K562 (cell line): ENCODE data around the gene RNF152. TPM values are rescaled to one million over a fixed set of nuclear protein-coding genes. Genes with fewer than 3 reads are reported as not detected.

Source experiments
- ATAC-seq: fragments of 200-7000 bp; cut with Tn5 transposase; 3 replicates; pipeline ENCODE4 v1.9.1; 2020; ENCODE audit warnings: moderate library complexity
- BruUV-seq: library from RNA; stranded (reverse); fragments of 400-500 nt; replicated peaks from 2 replicates; lab custom pipeline; 2021; lab: Mats Ljungman, UMichigan
- CTCF ChIA-PET: fragments of 300-600 bp; formaldehyde crosslinking; extraction: SDS; loops from one replicate; lab custom pipeline; 2021; ENCODE audit warnings: low intra/inter-chr PET ratio; lab: Yijun Ruan, JAX
- POLR2A ChIA-PET: fragments of 300-600, 350-650 bp; sonication (Branson Sonifier 250); formaldehyde crosslinking; extraction: SDS; loops from one replicate; lab custom pipeline; 2021; ENCODE audit warnings: antibody characterized with exemption, inconsistent platforms; lab: Yijun Ruan, JAX
- DNase-seq, 4 experiments: peaks; one replicate each; pipeline versions ENCODE4 v3.0.0 to v3.0.0-alpha.2; 2011 to 2018; ENCODE audit warnings: low spot score in 3 of 4, mixed read lengths in 3 of 4; ENCODE audit errors: extremely low read depth in 1 of 4
- FAIRE-seq: peaks from 2 replicates; lab custom pipeline; 2011; peaks lifted over from hg19 to GRCh38; lab: Jason Lieb, UNC
- H2AFZ ChIP-seq: 2 replicates; pipeline ENCODE4 v1.6.0; 2011; ENCODE audit warnings: low read depth, low read length, control low read depth, inconsistent platforms
- H3K27ac ChIP-seq: fragments of 200-600 bp; 3 replicates; pipeline ENCODE4 v1.8.0; 2011; ENCODE audit warnings: low read depth, mild to moderate bottlenecking, control low read depth, inconsistent platforms, low read length, moderate library complexity, mixed read lengths; ENCODE audit errors: extremely low read depth
- H3K27me3 ChIP-seq, 2 experiments: fragments of 300-600 bp in 1 of 2; 2 replicates in 1 of 2; 3 replicates in 1 of 2; pipeline versions ENCODE4 v1.6.0 to v1.8.0; 2011; ENCODE audit warnings: inconsistent platforms in 2 of 2, low read length in 2 of 2, mild to moderate bottlenecking in 1 of 2, mixed read lengths in 1 of 2, moderate library complexity in 1 of 2; ENCODE audit not compliant: control insufficient read depth in 2 of 2, insufficient read depth in 2 of 2
- H3K36me3 ChIP-seq: fragments of 300-600 bp; 3 replicates; pipeline ENCODE4 v1.8.0; 2011; ENCODE audit warnings: mild to moderate bottlenecking, low read length, inconsistent platforms; ENCODE audit not compliant: control insufficient read depth, insufficient read depth
- H3K4me1 ChIP-seq, 2 experiments: fragments of 200-600 bp in 1 of 2; replicated peaks in 1 of 2; 2 replicates in 1 of 2; 3 replicates in 1 of 2; pipeline versions ENCODE4 v1.5.1 to v1.8.0; 2011; ENCODE audit warnings: inconsistent platforms in 2 of 2, low read length in 2 of 2, mild to moderate bottlenecking in 1 of 2, mixed read lengths in 1 of 2, moderate library complexity in 1 of 2; ENCODE audit not compliant: control insufficient read depth in 2 of 2, insufficient read depth in 2 of 2
- H3K4me2 ChIP-seq: 2 replicates; pipeline ENCODE4 v1.6.1; 2011; ENCODE audit warnings: low read length, control low read depth, inconsistent platforms, mixed read lengths; ENCODE audit not compliant: insufficient read depth
- H3K4me3 ChIP-seq: fragments of 200-600 bp; sonication (generic), shearing (Covaris generic); 2 replicates; pipeline ENCODE4 v1.5.1; 2016; ENCODE audit warnings: control low read depth, inconsistent platforms
- H3K79me2 ChIP-seq: fragments of 200-600 bp; 3 replicates; pipeline ENCODE4 v1.8.0; 2011; ENCODE audit warnings: low read length, inconsistent platforms; ENCODE audit not compliant: control insufficient read depth, insufficient read depth
- H3K9ac ChIP-seq, 2 experiments: 2 replicates each; pipeline versions ENCODE4 v1.6.0 to v1.6.1; 2011; ENCODE audit warnings: low read depth in 2 of 2, low read length in 2 of 2, control low read depth in 1 of 2, inconsistent platforms in 1 of 2, mild to moderate bottlenecking in 1 of 2, mixed read lengths in 1 of 2; ENCODE audit not compliant: insufficient read depth in 1 of 2
- H3K9me1 ChIP-seq: one replicate; pipeline ENCODE4 v1.6.0; 2011; ENCODE audit warnings: inconsistent platforms, mild to moderate bottlenecking, low read length, moderate library complexity; ENCODE audit not compliant: control insufficient read depth, insufficient read depth
- H3K9me3 ChIP-seq: replicated peaks from 2 replicates; pipeline ENCODE4 v1.5.1; 2011; ENCODE audit warnings: low read depth, low read length, inconsistent platforms; ENCODE audit not compliant: control insufficient read depth, insufficient read depth
- H4K20me1 ChIP-seq: replicated peaks from 2 replicates; pipeline ENCODE4 v1.6.1; 2011; ENCODE audit warnings: low read length, inconsistent platforms, mixed read lengths; ENCODE audit not compliant: control insufficient read depth, insufficient read depth
- ARID2 ChIP-seq: fragments of 450-650 bp; IDR thresholded peaks from 2 replicates; pipeline ENCODE4 v1.6.1; 2017; ENCODE audit warnings: antibody characterized with exemption, mild to moderate bottlenecking
- BMI1 ChIP-seq: fragments of 150-350 bp; IDR thresholded peaks from 2 replicates; pipeline ENCODE4 v1.6.1; 2014; ENCODE audit warnings: low read length
- ELF2 ChIP-seq: fragments of 250-450 bp; sonication (Bioruptor Pico); IDR thresholded peaks from 2 replicates; pipeline ENCODE4 v1.5.0; 2021; ENCODE audit warnings: mild to moderate bottlenecking
- ELF4 ChIP-seq: fragments of 450-650 bp; formaldehyde crosslinking; IDR thresholded peaks from 2 replicates; pipeline ENCODE4 v1.4.0; 2022; ENCODE audit warnings: missing genetic modification characterization
- GATAD2A ChIP-seq: fragments of 450-650 bp; IDR thresholded peaks from 2 replicates; pipeline ENCODE4 v1.6.1; 2017
- HSF4 ChIP-seq: fragments of 250-450 bp; sonication (Bioruptor Pico); IDR thresholded peaks from 2 replicates; pipeline ENCODE4 v2.1.2; 2022; ENCODE audit warnings: mild to moderate bottlenecking, moderate library complexity, borderline replicate concordance
- MCM7 ChIP-seq, 2 experiments: fragments of 450-650 bp; IDR thresholded peaks; 2 replicates each; pipeline ENCODE4 v1.6.1; 2016 to 2018
- NCOA6 ChIP-seq: fragments of 450-650 bp; IDR thresholded peaks from 2 replicates; pipeline ENCODE4 v1.6.1; 2017; ENCODE audit warnings: mild to moderate bottlenecking
- NFRKB ChIP-seq: fragments of 450-650 bp; IDR thresholded peaks from 2 replicates; pipeline ENCODE4 v1.6.1; 2016; ENCODE audit warnings: low read depth
- ZBTB2 ChIP-seq: fragments of 450-650 bp; IDR thresholded peaks from 2 replicates; pipeline ENCODE4 v1.6.1; 2016; ENCODE audit warnings: antibody characterized with exemption
- ZBTB7A ChIP-seq: IDR thresholded peaks from 2 replicates; pipeline ENCODE4 v1.6.1; 2011; ENCODE audit warnings: low read depth, mild to moderate bottlenecking, low read length, moderate library complexity, borderline replicate concordance; ENCODE audit not compliant: control insufficient read depth
- ZFP36 ChIP-seq: fragments of 150-350 bp; IDR thresholded peaks from 2 replicates; pipeline ENCODE4 v1.6.1; 2018; ENCODE audit warnings: low read length, low read depth; ENCODE audit not compliant: partially characterized antibody
- ZNF408 ChIP-seq: fragments of 250-450 bp; sonication (Bioruptor Pico); IDR thresholded peaks from 2 replicates; pipeline ENCODE4 v1.4.0; 2020; ENCODE audit warnings: low read depth, mild to moderate bottlenecking, moderate library complexity
- ZNF431 ChIP-seq: sonication (generic); formaldehyde crosslinking; IDR thresholded peaks from 2 replicates; pipeline ENCODE4 v1.8.0; 2022; ENCODE audit warnings: mild to moderate bottlenecking, missing genetic modification reagents
- ZNF764 ChIP-seq: fragments of 250-450 bp; sonication (Bioruptor Pico); IDR thresholded peaks from 2 replicates; pipeline ENCODE4 v1.4.0; 2020; ENCODE audit warnings: low read depth, mild to moderate bottlenecking, moderate library complexity
- WGBS: fragments of 100-300 bp; shearing (Covaris generic); methylation state at CpG from one replicate; pipeline ENCODE4 v1.1.6; 2016; ENCODE audit warnings: low coverage, mixed read lengths; ENCODE audit not compliant: insufficient coverage; ENCODE audit errors: missing lambda C conversion rate; 5-methylcytosine and 5-hydroxymethylcytosine counted together
- in situ Hi-C: fragments of 300-500 bp; cut with MboI; formaldehyde crosslinking; loops from 4 replicates; pipeline ENCODE4 v1.15.0; 2018; ENCODE audit warnings: inconsistent platforms, mixed read lengths
- intact Hi-C: fragments of 100-400 bp; cut with micrococcal nuclease; formaldehyde crosslinking; loops from 2 replicates; pipeline ENCODE4 v1.14.2; 2022
- polyA plus RNA-seq, 8 experiments: library from polyadenylated mRNA; depleted of rRNA in 4 of 8; stranded (reverse) in 5 of 8; unstranded in 3 of 8; fragments of >200 nt; fragmentation: Nextera tagmentation in 2 of 8; fragmentation: Illumina TruSeq in 1 of 8; extraction: Ambion mirVana in 2 of 8; extraction: Trizol in 1 of 8; gene quantifications; 2 replicates each; pipeline versions ENCODE4 v1.2.1 to v1.2.3, GENCODE V29; 2011 to 2014; ENCODE audit warnings: inconsistent platforms in 1 of 8, missing spikeins in 1 of 8
- total RNA-seq, 7 experiments: library from RNA; depleted of rRNA in 6 of 7; stranded (reverse); fragments of >200 nt in 6 of 7; fragmentation: Illumina TruSeq in 2 of 7; extraction: Trizol in 2 of 7; gene quantifications; 2 replicates each; pipeline versions ENCODE4 v1.2.1 to v1.2.3, GENCODE V29; 2011 to 2021; ENCODE audit warnings: low replicate concordance in 1 of 7
- TF ChIP-seq, protein P1 (sequence below): fragments of 250-450 bp; sonication (Bioruptor Pico); IDR thresholded peaks from 2 replicates; pipeline ENCODE4 v1.4.0; 2020; ENCODE audit warnings: mild to moderate bottlenecking, moderate library complexity, borderline replicate concordance
- TF ChIP-seq, protein P2 (sequence below): fragments of 250-450 bp; sonication (Bioruptor Pico); IDR thresholded peaks from 2 replicates; pipeline ENCODE4 v1.4.0; 2020; ENCODE audit warnings: mild to moderate bottlenecking, moderate library complexity

The RNF152 gene
- total and polyA plus RNA-seq, 9 of the 15 experiments (the other 6 are each of a cell fraction or from before 2014, with no cell fraction given), result 0.04 to 0.05 TPM; not detected in 7

DNA sequence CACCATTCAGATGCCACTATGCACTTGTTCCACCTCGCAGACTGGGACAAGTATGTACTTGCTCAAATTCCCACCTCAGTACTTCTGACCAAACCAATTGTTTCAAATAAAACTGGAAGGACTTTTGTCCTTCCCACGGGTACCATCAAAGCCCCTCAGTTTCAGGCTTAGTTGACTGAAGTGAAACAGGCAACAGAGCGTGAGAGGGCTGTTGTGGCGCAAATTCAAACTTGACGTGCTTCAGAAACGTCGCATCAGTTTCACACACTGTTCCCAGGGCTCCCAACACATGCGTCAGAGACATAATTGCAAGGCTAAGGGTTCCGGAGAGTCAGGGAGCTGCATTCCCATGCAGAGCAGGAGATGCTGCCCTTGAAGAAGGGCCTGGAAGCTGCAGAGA is 33.7 kb downstream of the RNF152 start (continued):
- TF ChIP-seq, protein P1, sequence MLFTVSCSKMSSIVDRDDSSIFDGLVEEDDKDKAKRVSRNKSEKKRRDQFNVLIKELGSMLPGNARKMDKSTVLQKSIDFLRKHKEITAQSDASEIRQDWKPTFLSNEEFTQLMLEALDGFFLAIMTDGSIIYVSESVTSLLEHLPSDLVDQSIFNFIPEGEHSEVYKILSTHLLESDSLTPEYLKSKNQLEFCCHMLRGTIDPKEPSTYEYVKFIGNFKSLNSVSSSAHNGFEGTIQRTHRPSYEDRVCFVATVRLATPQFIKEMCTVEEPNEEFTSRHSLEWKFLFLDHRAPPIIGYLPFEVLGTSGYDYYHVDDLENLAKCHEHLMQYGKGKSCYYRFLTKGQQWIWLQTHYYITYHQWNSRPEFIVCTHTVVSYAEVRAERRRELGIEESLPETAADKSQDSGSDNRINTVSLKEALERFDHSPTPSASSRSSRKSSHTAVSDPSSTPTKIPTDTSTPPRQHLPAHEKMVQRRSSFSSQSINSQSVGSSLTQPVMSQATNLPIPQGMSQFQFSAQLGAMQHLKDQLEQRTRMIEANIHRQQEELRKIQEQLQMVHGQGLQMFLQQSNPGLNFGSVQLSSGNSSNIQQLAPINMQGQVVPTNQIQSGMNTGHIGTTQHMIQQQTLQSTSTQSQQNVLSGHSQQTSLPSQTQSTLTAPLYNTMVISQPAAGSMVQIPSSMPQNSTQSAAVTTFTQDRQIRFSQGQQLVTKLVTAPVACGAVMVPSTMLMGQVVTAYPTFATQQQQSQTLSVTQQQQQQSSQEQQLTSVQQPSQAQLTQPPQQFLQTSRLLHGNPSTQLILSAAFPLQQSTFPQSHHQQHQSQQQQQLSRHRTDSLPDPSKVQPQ (CRISPR knock-in tag), result no peak
- TF ChIP-seq ZBTB7A, result no peak
- TF ChIP-seq ZNF408 (CRISPR knock-in tag), result no peak
- TF ChIP-seq MCM7 (IDR thresholded peaks at IDR 0.05), result no peak
- no peak for TF ChIP-seq ARID2

- no peaks in the 10 kb centered on the region for H3K4me1 ChIP-seq
- H3K9ac ChIP-seq, result no peak overlapping the region
- H3K9me3 ChIP-seq, result no peaks in the 10 kb centered on the region
- H3K79me2 ChIP-seq, result no peaks in the 10 kb centered on the region
- POLR2A ChIA-PET, result no interaction called here
- H3K9me1 ChIP-seq, result no peaks in the 10 kb centered on the region
- no peak overlapping the region for H3K27ac ChIP-seq
- DNase-seq, result no peak
- in situ Hi-C loops, result no loop called here
- CTCF ChIA-PET, result no interaction called here
- H3K4me2 ChIP-seq, result no peak overlapping the region
- H3K36me3 ChIP-seq, result no peaks in the 10 kb centered on the region
- no peak for FAIRE-seq
- no TSS peak for BruUV-seq
- 0% methylated on average over 4 of the region's 4 CpGs for WGBS
- no peak overlapping the region for H3K4me3 ChIP-seq
- no peaks in the 10 kb centered on the region for H4K20me1 ChIP-seq
- 0 out of 5 replicates have a peak, but pooled peaks cover 0 to 7% of the 10 kb centered on the region in 2 experiments for H3K27me3 ChIP-seq
- ATAC-seq, result no peak
- H2AFZ ChIP-seq, result no peak overlapping the region
- intact Hi-C loops, result no loop called here
- TF ChIP-seq GATAD2A (no peak), BMI1 (no peak), NFRKB (no peak), NCOA6 (no peak), ZBTB2 (no peak), HSF4 (CRISPR knock-in tag) (no peak), ZNF764 (no peak), ZNF431 (CRISPR knock-in tag) (no peak), ZFP36 (no peak), ELF4 (no peak), ELF2 (no peak)
- TF ChIP-seq, protein P2, sequence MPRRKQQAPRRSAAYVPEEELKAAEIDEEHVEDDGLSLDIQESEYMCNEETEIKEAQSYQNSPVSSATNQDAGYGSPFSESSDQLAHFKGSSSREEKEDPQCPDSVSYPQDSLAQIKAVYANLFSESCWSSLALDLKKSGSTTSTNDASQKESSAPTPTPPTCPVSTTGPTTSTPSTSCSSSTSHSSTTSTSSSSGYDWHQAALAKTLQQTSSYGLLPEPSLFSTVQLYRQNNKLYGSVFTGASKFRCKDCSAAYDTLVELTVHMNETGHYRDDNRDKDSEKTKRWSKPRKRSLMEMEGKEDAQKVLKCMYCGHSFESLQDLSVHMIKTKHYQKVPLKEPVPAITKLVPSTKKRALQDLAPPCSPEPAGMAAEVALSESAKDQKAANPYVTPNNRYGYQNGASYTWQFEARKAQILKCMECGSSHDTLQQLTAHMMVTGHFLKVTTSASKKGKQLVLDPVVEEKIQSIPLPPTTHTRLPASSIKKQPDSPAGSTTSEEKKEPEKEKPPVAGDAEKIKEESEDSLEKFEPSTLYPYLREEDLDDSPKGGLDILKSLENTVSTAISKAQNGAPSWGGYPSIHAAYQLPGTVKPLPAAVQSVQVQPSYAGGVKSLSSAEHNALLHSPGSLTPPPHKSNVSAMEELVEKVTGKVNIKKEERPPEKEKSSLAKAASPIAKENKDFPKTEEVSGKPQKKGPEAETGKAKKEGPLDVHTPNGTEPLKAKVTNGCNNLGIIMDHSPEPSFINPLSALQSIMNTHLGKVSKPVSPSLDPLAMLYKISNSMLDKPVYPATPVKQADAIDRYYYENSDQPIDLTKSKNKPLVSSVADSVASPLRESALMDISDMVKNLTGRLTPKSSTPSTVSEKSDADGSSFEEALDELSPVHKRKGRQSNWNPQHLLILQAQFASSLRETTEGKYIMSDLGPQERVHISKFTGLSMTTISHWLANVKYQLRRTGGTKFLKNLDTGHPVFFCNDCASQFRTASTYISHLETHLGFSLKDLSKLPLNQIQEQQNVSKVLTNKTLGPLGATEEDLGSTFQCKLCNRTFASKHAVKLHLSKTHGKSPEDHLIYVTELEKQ (CRISPR knock-in tag), result no peak
Measured at GRCh38 chr18:61856678-61857077, 36.1 kb downstream of the RNF152 start.
